Measurements from ENCODE around the gene OXSM. TPM values are rescaled to one million over a fixed set of nuclear protein-coding genes. Genes with fewer than 3 reads are reported as not detected.

Gene OXSM
- total RNA-seq, 1 donor from 2014 or later, result 13.0 TPM

Other genes with a start within 250 kb of the OXSM start
- gene TOP2B, start 125.2 kb upstream of the OXSM start, total RNA-seq, result 81.5 and 85.6 TPM in 2 replicates
- gene NGLY1, start 6.6 kb upstream of the OXSM start, total RNA-seq, result 24.1 and 26.6 TPM in 2 replicates